DOHH2 (cell line): ENCODE measurements around the gene TMC4.

Source experiments
- H3F3A ChIP-seq: fragments of 200-600 bp; sonication (generic), shearing (Covaris generic); 2 replicates; pipeline ENCODE4 v1.6.0; 2016; ENCODE audit warnings: antibody characterized with exemption, mild to moderate bottlenecking; ENCODE audit not compliant: control insufficient read depth, insufficient read depth
- H3K27ac ChIP-seq: fragments of 200-600 bp; sonication (generic); 2 replicates; pipeline ENCODE4 v1.5.1; 2014; ENCODE audit warnings: low read depth, mild to moderate bottlenecking, low read length, moderate library complexity
- H3K27me3 ChIP-seq: fragments of 200-600 bp; sonication (generic); 2 replicates; pipeline ENCODE4 v1.6.1; 2014; ENCODE audit warnings: mild to moderate bottlenecking, low read length, mixed read lengths; ENCODE audit not compliant: control insufficient read depth
- H3K36me3 ChIP-seq: fragments of 200-600 bp; sonication (generic); 2 replicates; pipeline ENCODE4 v1.6.1; 2014; ENCODE audit warnings: mild to moderate bottlenecking, low read length, moderate library complexity, mixed read lengths; ENCODE audit not compliant: control insufficient read depth
- H3K4me1 ChIP-seq: fragments of 200-600 bp; sonication (generic); 2 replicates; pipeline ENCODE4 v1.6.1; 2014; ENCODE audit warnings: mild to moderate bottlenecking, low read length, mixed read lengths; ENCODE audit not compliant: control insufficient read depth
- H3K4me2 ChIP-seq: fragments of 200-600 bp; sonication (generic); 2 replicates; pipeline ENCODE4 v1.6.0; 2014; ENCODE audit warnings: mild to moderate bottlenecking, low read length, moderate library complexity
- H3K4me3 ChIP-seq: fragments of 200-600 bp; sonication (generic); 2 replicates; pipeline ENCODE4 v1.5.1; 2014; ENCODE audit warnings: mild to moderate bottlenecking, low read length, mixed read lengths
- H3K79me2 ChIP-seq: fragments of 200-600 bp; sonication (generic); 2 replicates; pipeline ENCODE4 v1.6.1; 2014; ENCODE audit warnings: mild to moderate bottlenecking, low read length, mixed read lengths; ENCODE audit not compliant: control insufficient read depth
- H3K9me2 ChIP-seq: fragments of 200-600 bp; sonication (generic); replicated peaks from 2 replicates; pipeline ENCODE4 v1.6.1; 2014; ENCODE audit warnings: mild to moderate bottlenecking, low read length, mixed read lengths; ENCODE audit not compliant: control insufficient read depth
- H3K9me3 ChIP-seq: fragments of 200-600 bp; sonication (generic); 2 replicates; pipeline ENCODE4 v1.6.1; 2014; ENCODE audit warnings: antibody characterized with exemption, low read length, mixed read lengths; ENCODE audit not compliant: control insufficient read depth, insufficient read depth
- H4K20me1 ChIP-seq: fragments of 200-600 bp; sonication (generic); 2 replicates; pipeline ENCODE4 v1.6.0; 2014; ENCODE audit warnings: low read depth, mild to moderate bottlenecking, antibody characterized with exemption, low read length, moderate library complexity; ENCODE audit not compliant: control insufficient read depth, insufficient read depth
- CTCF ChIP-seq: fragments of 200-600 bp; sonication (generic); IDR thresholded peaks from one replicate; pipeline ENCODE4 v1.5.1; 2014; ENCODE audit warnings: antibody characterized with exemption, mild to moderate bottlenecking, low read depth, low read length; ENCODE audit not compliant: poor library complexity, severe bottlenecking
- EZH2phosphoT487 ChIP-seq: fragments of 200-600 bp; sonication (generic); IDR thresholded peaks from 2 replicates; pipeline ENCODE4 v1.6.1; 2017; ENCODE audit warnings: borderline replicate concordance, mild to moderate bottlenecking, antibody characterized with exemption, low read length, moderate library complexity, mixed read lengths

The TMC4 gene

GRCh38 chr19:54203151-54203611, 30.2 kb upstream of the TMC4 start:
- peak overlapping the region; percentile 84 for H3K4me3 ChIP-seq
- peak overlapping the region; percentile 91 for H3K4me2 ChIP-seq
- H3K79me2 ChIP-seq: peaks cover 78% of the 10 kb centered on the region
- no peaks in the 10 kb centered on the region for H3K9me3 ChIP-seq
- TF ChIP-seq CTCF: no peak
- peaks cover 53% of the 10 kb centered on the region for H4K20me1 ChIP-seq
- H3K36me3 ChIP-seq: peaks cover 75% of the 10 kb centered on the region
- H3F3A ChIP-seq: peaks cover 65% of the 10 kb centered on the region
- no peaks in the 10 kb centered on the region for H3K27me3 ChIP-seq
- no peaks in the 10 kb centered on the region for H3K9me2 ChIP-seq
- peaks cover 53% of the 10 kb centered on the region for H3K4me1 ChIP-seq
- peak overlapping the region; percentile 89; the same call in 1 of the 2 replicates for H3K27ac ChIP-seq

- Histone ChIP-seq H3K4me2 (peak overlapping the region; percentile 91), H3K27me3 (no peaks in the 10 kb centered on the region), H3K4me1 (peaks cover 53% of the 10 kb centered on the region), H3K9me2 (no peaks in the 10 kb centered on the region), H3K9me3 (no peaks in the 10 kb centered on the region), H3K36me3 (peaks cover 63% of the 10 kb centered on the region), H3F3A (peaks cover 59% of the 10 kb centered on the region), H3K27ac (peak overlapping the region; percentile 89), H4K20me1 (peaks cover 52% of the 10 kb centered on the region), H3K4me3 (peak overlapping the region; percentile 84), H3K79me2 (peaks cover 76% of the 10 kb centered on the region)
- TF ChIP-seq EZH2phosphoT487 (no peak), CTCF (no peak)
These were observed 29.0 kb upstream of the TMC4 start for GRCh38 chr19:54201980-54202379.

GRCh38 chr19:54201172-54201701, 28.3 kb upstream of the TMC4 start:
- Histone ChIP-seq H3K27ac (peak overlapping the region; percentile 89), H3K79me2 (peaks cover 69% of the 10 kb centered on the region)
- no peak for TF ChIP-seq CTCF

GRCh38 chr19:54199401-54199800, 26.4 kb upstream of the TMC4 start:
- peaks cover 29% of the 10 kb centered on the region for H4K20me1 ChIP-seq
- no peaks in the 10 kb centered on the region for H3K9me3 ChIP-seq
- peaks cover 50% of the 10 kb centered on the region for H3K79me2 ChIP-seq
- no peaks in the 10 kb centered on the region for H3K9me2 ChIP-seq
- no peaks in the 10 kb centered on the region for H3K27me3 ChIP-seq
- peak overlapping the region; percentile 91 for H3K4me2 ChIP-seq
- H3K4me1 ChIP-seq: peaks cover 34% of the 10 kb centered on the region
- TF ChIP-seq CTCF: no peak
- no peak for TF ChIP-seq EZH2phosphoT487
- no peak overlapping the region for H3K27ac ChIP-seq
- H3F3A ChIP-seq: peaks cover 35% of the 10 kb centered on the region
- peak overlapping the region; percentile 84 for H3K4me3 ChIP-seq
- peaks cover 38% of the 10 kb centered on the region for H3K36me3 ChIP-seq

More at GRCh38 chr19:54201172-54201701, 28.3 kb upstream of the TMC4 start:
- Histone ChIP-seq H3K36me3 (peaks cover 56% of the 10 kb centered on the region), H3K27me3 (no peaks in the 10 kb centered on the region), H3K9me3 (no peaks in the 10 kb centered on the region), H3K4me2 (peak overlapping the region; percentile 91), H3F3A (peaks cover 52% of the 10 kb centered on the region), H3K9me2 (no peaks in the 10 kb centered on the region), H3K4me1 (peaks cover 47% of the 10 kb centered on the region), H4K20me1 (peaks cover 44% of the 10 kb centered on the region), H3K4me3 (peak overlapping the region; percentile 84)
